ENCODE results near the gene GDF10.

GRCh38 chr10:47325303-47326291 lies 25.6 kb downstream of the GDF10 start:
- TF ChIP-seq CTCF (IDR thresholded peaks at IDR 0.05; ENCODE audit: low read depth, low read length) (no peak), EZH2phosphoT487 (IDR thresholded peaks at IDR 0.05; ENCODE audit: low read depth) (no peak)

Measured in OCI-LY3 (cell line).